ENCODE results near the gene NADSYN1. TPM values are rescaled to one million over a fixed set of nuclear protein-coding genes. Genes with fewer than 3 reads are reported as not detected.

NADSYN1 gene
- total and polyA plus RNA-seq, 4 donors = 22.7 to 137 (median 70.2) TPM

DNA sequence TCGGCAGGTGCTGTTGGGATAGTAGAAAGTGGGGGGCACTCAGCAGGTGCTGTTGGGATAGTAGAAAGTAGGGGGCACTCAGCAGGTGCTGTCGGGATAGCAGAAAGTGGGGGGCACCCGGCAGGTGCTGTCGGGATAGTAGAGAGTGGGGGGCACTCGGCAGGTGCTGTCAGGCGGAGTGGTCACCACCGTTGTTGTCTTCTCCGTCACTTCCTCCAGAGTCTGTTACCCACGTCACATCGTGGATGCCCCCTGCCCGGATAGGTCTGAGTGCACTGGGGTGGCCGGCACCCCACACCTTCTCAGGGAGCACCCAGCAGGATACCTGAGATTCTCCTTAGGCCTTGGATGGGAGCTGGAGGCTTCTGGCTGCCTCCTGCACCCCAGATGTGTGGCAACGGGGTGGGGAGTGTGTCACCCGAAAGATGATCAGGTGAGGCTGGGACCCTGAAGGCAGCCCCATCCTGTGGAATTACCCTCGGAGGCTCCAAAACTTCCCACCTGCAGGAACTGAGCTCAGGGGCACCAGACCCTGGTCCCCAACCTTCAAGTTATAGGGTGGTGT is 50.0 kb downstream of the NADSYN1 start:
- Histone ChIP-seq H3K4me1 (ENCODE audit: control insufficient read depth in 1 of 2, insufficient read depth in 2 of 2, low read length in 2 of 2) (no peaks in the 10 kb centered on the region), H3K27me3 (ENCODE audit: control insufficient read depth in 1 of 2, insufficient read depth in 2 of 2, low read length in 1 of 2) (no peaks in the 10 kb centered on the region), H3K4me3 (ENCODE audit: low read length in 2 of 2) (no peak overlapping the region), H3K27ac (ENCODE audit: low read depth in 1 of 2, low read length in 2 of 2) (no peak overlapping the region), H3K36me3 (ENCODE audit: control insufficient read depth in 1 of 2, insufficient read depth in 2 of 2, low read length in 1 of 2) (peaks cover 9 to 11% of the 10 kb centered on the region in 2 donors), H3K9me3 (ENCODE audit: control insufficient read depth, low read length) (peaks cover 6% of the 10 kb centered on the region)
- ATAC-seq (ENCODE audit: low FRiP score) (no peak), DNase-seq (peak in 1 of 2 donors; percentile 49)
- 93 to 97% methylated on average over 15 of the region's 15 CpGs for WGBS, 2 donors
- intact Hi-C loops (cut with DNase I) = no loop called here

DNA sequence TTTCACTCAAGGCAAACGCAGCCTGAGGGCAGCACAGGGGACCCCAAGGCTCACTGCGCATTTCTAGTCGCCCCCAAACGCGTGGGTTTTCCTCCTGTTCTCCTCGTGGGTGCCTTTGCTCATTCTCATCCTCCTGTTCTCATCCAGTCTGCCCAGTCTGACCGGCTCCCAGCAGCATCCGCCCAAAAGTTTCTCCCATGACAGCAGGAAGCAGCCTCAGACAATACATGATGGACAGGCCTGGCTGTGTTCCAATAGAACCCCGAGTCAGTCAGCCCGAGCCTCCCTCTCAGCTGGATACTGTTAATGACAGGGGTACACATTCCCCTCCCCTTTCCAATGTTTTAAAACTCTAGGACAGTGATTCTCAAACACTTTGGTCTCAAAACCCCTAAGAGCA is 51.5 kb downstream of the NADSYN1 start:
- no peak overlapping the region for H3K27ac ChIP-seq (ENCODE audit: low read depth in 1 of 2, low read length in 2 of 2)
- intact Hi-C loops (cut with DNase I) = no loop called here
- WGBS, 2 donors = 61 to 63% methylated on average over 10 of the region's 10 CpGs
- ATAC-seq (ENCODE audit: low FRiP score) = no peak
- H3K4me3 ChIP-seq (ENCODE audit: low read length in 2 of 2) = no peak overlapping the region
- H3K27me3 ChIP-seq (ENCODE audit: control insufficient read depth in 1 of 2, insufficient read depth in 2 of 2, low read length in 1 of 2) = no peaks in the 10 kb centered on the region
- DNase-seq = no peak
- no peaks in the 10 kb centered on the region for H3K4me1 ChIP-seq (ENCODE audit: control insufficient read depth in 1 of 2, insufficient read depth in 2 of 2, low read length in 2 of 2)
- H3K9me3 ChIP-seq (ENCODE audit: control insufficient read depth, low read length) = peaks cover 6% of the 10 kb centered on the region
- H3K36me3 ChIP-seq (ENCODE audit: control insufficient read depth in 1 of 2, insufficient read depth in 2 of 2, low read length in 1 of 2) = peaks cover 7 to 9% of the 10 kb centered on the region in 2 donors

DNA sequence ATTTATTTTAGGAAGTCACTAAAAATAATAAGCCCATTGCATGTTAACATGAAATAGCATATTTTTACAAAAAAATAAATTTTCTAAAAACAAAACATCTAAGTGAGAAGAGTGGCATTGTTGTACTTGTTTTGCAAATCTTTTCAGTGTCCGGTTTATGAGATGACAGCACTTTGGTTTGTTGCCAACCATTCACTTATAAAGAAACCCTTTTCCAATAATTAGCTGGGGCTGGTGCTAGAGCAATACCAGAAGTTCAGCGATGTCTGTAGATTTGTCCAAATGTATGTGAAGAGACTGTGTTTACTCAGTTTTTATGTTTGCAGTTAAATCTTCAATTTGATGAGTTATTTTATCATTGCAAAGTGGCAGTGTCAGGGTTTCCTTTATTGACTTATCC is 52.0 kb downstream of the NADSYN1 start:
- intact Hi-C loops (cut with DNase I) = no loop called here
- no peak for ATAC-seq (ENCODE audit: low FRiP score)
- no peak overlapping the region for H3K27ac ChIP-seq (ENCODE audit: low read depth in 1 of 2, low read length in 2 of 2)
- peaks cover 7 to 8% of the 10 kb centered on the region in 2 donors for H3K36me3 ChIP-seq (ENCODE audit: control insufficient read depth in 1 of 2, insufficient read depth in 2 of 2, low read length in 1 of 2)
- DNase-seq = no peak
- 77 to 85% methylated on average over 2 of the region's 2 CpGs for WGBS, 2 donors
- no peaks in the 10 kb centered on the region for H3K27me3 ChIP-seq (ENCODE audit: control insufficient read depth in 1 of 2, insufficient read depth in 2 of 2, low read length in 1 of 2)
- H3K4me3 ChIP-seq (ENCODE audit: low read length in 2 of 2) = no peak overlapping the region
- peaks cover 6% of the 10 kb centered on the region for H3K9me3 ChIP-seq (ENCODE audit: control insufficient read depth, low read length)
- no peaks in the 10 kb centered on the region for H3K4me1 ChIP-seq (ENCODE audit: control insufficient read depth in 1 of 2, insufficient read depth in 2 of 2, low read length in 2 of 2)

DNA sequence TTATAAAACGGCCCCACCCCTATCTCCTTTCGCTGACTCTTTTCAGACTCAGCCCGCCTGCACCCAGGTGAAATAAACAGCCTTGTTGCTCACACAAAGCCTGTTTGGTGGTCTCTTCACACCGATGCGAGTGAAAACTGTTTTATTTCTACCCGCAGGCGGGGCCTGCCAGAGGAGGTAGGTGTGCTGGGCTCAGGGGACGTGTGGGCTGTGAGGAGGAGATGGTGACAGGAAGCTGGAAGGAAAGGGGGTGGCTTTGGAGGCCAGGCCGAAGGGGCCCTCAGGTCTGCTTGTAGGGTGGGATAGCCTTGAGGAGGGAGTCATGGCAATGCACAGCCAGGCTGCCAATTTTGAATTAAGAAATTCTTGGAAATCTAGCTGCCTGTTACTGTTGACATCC is 52.8 kb downstream of the NADSYN1 start:
- ATAC-seq (ENCODE audit: low FRiP score) (no peak), DNase-seq (peak in 1 of 2 donors; percentile 11)
- intact Hi-C loops (cut with DNase I) = no loop called here
- Histone ChIP-seq H3K4me1 (ENCODE audit: control insufficient read depth in 1 of 2, insufficient read depth in 2 of 2, low read length in 2 of 2) (no peaks in the 10 kb centered on the region), H3K27ac (ENCODE audit: low read depth in 1 of 2, low read length in 2 of 2) (no peak overlapping the region), H3K9me3 (ENCODE audit: control insufficient read depth, low read length) (peaks cover 10% of the 10 kb centered on the region), H3K4me3 (ENCODE audit: low read length in 2 of 2) (no peak overlapping the region), H3K27me3 (ENCODE audit: control insufficient read depth in 1 of 2, insufficient read depth in 2 of 2, low read length in 1 of 2) (no peaks in the 10 kb centered on the region), H3K36me3 (ENCODE audit: control insufficient read depth in 1 of 2, insufficient read depth in 2 of 2, low read length in 1 of 2) (peaks cover 7% of the 10 kb centered on the region in 2 donors)
- WGBS, 2 donors = 72 to 74% methylated on average over 9 of the region's 9 CpGs

DNA sequence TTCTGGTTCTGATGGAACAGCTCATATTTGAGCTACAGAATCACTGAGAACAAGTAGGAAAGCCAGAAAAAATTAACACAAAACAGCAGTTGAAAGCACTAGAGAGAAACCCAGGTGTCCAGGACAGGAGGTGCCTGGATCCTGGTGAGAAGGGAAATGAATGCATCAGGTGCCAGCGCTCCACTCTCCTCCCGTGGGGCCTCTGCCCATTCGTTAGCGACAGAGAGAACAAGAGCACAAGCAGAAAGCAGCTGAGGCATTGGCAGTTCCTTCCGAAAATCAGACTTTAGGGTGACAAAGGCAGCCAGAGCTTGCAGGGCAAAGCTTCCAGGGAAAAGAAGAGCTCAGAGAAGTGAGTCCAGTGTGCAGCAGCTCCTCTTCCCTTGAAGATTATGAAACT is 54.1 kb downstream of the NADSYN1 start:
- peak in 1 of 2 donors; percentile 17 for DNase-seq
- intact Hi-C loops (cut with DNase I) = no loop called here
- Histone ChIP-seq H3K36me3 (ENCODE audit: control insufficient read depth in 1 of 2, insufficient read depth in 2 of 2, low read length in 1 of 2) (peaks cover 7% of the 10 kb centered on the region in 2 donors), H3K27ac (ENCODE audit: low read depth in 1 of 2, low read length in 2 of 2) (no peak overlapping the region), H3K27me3 (ENCODE audit: control insufficient read depth in 1 of 2, insufficient read depth in 2 of 2, low read length in 1 of 2) (no peaks in the 10 kb centered on the region), H3K4me3 (ENCODE audit: low read length in 2 of 2) (no peak overlapping the region), H3K9me3 (ENCODE audit: control insufficient read depth, low read length) (peaks cover 10% of the 10 kb centered on the region), H3K4me1 (ENCODE audit: control insufficient read depth in 1 of 2, insufficient read depth in 2 of 2, low read length in 2 of 2) (no peaks in the 10 kb centered on the region)
- 91 to 92% methylated on average over 5 of the region's 5 CpGs for WGBS, 2 donors
- no peak for ATAC-seq (ENCODE audit: low FRiP score)

DNA sequence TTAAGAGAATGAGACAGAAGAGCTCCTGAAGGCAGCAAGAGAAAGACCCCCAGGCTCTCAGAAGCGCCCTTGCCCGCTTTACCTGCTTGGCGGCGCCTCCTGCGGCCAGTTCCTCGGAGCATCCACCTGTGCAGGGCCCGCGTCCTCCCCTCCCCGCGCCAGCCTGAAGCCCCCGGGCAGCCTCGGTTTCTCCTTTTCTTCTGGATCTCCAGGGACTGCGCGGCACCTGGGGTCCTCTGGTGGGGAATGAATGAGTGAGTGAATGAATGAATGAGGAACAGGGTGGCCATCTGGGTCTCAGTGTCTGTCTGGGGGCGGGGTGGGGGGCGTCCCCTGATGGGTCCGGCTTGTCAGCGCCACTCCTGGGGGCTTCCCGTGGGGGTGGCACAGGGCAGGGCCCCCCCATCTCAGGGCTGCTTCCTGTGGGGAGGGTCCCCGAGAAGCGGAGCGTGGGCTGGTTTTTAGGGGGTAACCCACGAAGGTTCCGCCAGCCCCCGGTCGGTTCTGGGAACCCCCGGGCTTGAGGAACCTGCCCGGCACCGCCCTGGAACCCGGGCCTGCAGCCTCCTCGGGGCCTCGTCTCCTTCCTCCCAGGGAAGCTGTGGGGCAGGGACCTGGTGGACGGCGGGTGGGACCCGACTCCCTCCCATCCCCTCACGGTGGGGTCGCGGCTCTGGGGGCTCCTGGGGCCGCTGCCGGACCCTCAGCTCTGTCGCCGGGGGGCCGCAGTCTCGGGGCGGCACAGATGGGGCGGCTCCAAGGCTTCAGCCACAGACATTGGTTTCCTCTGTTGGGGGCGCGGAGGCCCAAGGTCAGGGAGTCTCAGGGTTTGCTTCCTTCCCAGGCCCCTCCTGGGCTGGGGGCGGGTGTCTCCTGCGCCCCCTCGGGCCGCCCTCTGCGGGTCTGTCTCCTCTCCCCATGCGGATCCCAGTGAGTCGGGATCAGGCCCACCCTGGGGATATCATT is 65.8 kb downstream of the NADSYN1 start:
- no peaks in the 10 kb centered on the region for H3K36me3 ChIP-seq (ENCODE audit: control insufficient read depth in 1 of 2, insufficient read depth in 2 of 2, low read length in 1 of 2)
- peak in 1 of 2 donors; percentile 71 for DNase-seq
- no peaks in the 10 kb centered on the region for H3K27me3 ChIP-seq (ENCODE audit: control insufficient read depth in 1 of 2, insufficient read depth in 2 of 2, low read length in 1 of 2)
- no peaks in the 10 kb centered on the region for H3K4me1 ChIP-seq (ENCODE audit: control insufficient read depth in 1 of 2, insufficient read depth in 2 of 2, low read length in 2 of 2)
- no peaks in the 10 kb centered on the region for H3K9me3 ChIP-seq (ENCODE audit: control insufficient read depth, low read length)
- 93% methylated on average over 53 to 55 of the region's 55 CpGs for WGBS, 2 donors
- no peak overlapping the region for H3K4me3 ChIP-seq (ENCODE audit: low read length in 2 of 2)
- H3K27ac ChIP-seq (ENCODE audit: low read depth in 1 of 2, low read length in 2 of 2) = no peak overlapping the region
- intact Hi-C loops (cut with DNase I) = no loop called here
- ATAC-seq (ENCODE audit: low FRiP score) = no peak

DNA sequence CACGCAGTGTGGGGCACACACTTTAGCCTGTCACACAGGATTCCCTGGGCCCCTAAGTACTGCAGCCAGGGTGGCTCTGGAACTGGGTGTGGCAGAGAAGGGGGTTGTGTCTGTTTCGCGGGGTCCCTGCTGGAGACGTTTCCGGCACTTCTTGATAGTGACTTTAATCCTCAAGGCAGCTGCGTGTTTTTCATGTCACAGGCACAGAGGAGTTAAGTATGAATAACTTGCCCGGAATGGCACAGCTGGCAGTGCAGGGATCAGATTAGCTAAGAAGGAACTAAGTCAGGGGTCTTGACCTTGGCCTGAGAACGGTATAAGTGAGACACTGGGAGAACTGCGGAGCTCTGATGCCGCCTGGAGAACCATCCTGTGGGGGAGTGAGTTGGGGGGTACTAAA is 66.5 kb downstream of the NADSYN1 start:
- H3K4me3 ChIP-seq (ENCODE audit: low read length in 2 of 2) = no peak overlapping the region
- intact Hi-C loops (cut with DNase I) = no loop called here
- no peaks in the 10 kb centered on the region for H3K36me3 ChIP-seq (ENCODE audit: control insufficient read depth in 1 of 2, insufficient read depth in 2 of 2, low read length in 1 of 2)
- ATAC-seq (ENCODE audit: low FRiP score) = no peak
- H3K27me3 ChIP-seq (ENCODE audit: control insufficient read depth in 1 of 2, insufficient read depth in 2 of 2, low read length in 1 of 2) = no peaks in the 10 kb centered on the region
- H3K27ac ChIP-seq (ENCODE audit: low read depth in 1 of 2, low read length in 2 of 2) = no peak overlapping the region
- no peaks in the 10 kb centered on the region for H3K4me1 ChIP-seq (ENCODE audit: control insufficient read depth in 1 of 2, insufficient read depth in 2 of 2, low read length in 2 of 2)
- WGBS, 2 donors = 66% methylated on average over 10 of the region's 10 CpGs
- no peaks in the 10 kb centered on the region for H3K9me3 ChIP-seq (ENCODE audit: control insufficient read depth, low read length)
- peak in 1 of 2 donors; percentile 34 for DNase-seq

DNA sequence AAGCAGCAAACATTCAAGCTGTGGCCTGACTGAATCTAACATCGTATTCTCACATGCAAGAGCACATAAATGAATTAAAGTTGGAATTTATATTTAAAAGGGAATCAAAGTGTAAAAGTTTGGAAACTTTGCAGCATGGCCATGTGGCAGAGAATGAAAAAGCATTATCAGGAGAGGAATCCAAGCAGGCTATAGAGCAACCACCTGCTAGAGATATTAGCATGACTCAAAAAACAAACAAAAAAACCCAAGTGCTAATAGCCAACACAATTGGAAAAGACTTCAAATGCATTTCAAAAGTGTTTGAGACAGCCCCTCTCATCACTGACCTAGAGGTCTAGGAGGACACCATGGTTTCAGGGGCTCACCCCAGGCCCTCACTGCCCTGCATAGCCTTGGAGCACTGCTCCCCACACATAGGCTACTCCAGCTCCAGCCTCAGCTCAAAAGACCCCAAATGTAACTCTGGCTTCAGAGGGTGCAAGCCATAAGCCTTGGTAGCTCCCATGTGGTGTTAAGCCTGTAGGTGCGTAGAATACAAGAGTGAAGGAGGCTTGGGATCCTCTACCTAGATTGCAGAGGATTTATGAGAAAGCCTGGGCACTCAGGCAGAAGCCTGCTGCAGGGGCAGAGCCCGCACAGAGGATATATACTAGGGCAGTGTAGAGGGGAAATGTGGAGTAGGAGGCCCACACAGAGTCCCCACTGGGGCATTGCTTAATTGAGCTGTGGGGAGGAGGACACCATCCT is 72.4 kb downstream of the NADSYN1 start:
- Histone ChIP-seq H3K9me3 (ENCODE audit: control insufficient read depth, low read length) (peaks cover 2% of the 10 kb centered on the region), H3K4me3 (ENCODE audit: low read length in 2 of 2) (no peak overlapping the region), H3K27me3 (ENCODE audit: control insufficient read depth in 1 of 2, insufficient read depth in 2 of 2, low read length in 1 of 2) (no peaks in the 10 kb centered on the region), H3K36me3 (ENCODE audit: control insufficient read depth in 1 of 2, insufficient read depth in 2 of 2, low read length in 1 of 2) (no peaks in the 10 kb centered on the region), H3K4me1 (ENCODE audit: control insufficient read depth in 1 of 2, insufficient read depth in 2 of 2, low read length in 2 of 2) (no peaks in the 10 kb centered on the region), H3K27ac (ENCODE audit: low read depth in 1 of 2, low read length in 2 of 2) (no peak overlapping the region)
- ATAC-seq (ENCODE audit: low FRiP score) (no peak), DNase-seq (peak in 1 of 2 donors; percentile 13)
- intact Hi-C loops (cut with DNase I) = no loop called here
- 63 to 75% methylated on average over 3 of the region's 3 CpGs for WGBS, 2 donors
